ENCODE results near the gene CALM3.

The CALM3 gene

GRCh38 chr19:46635920-46636761 is 35.0 kb downstream of the CALM3 start, which contains the start of gene GNG8:
Gene GNG8, minus strand, starts transcription at chr19:46636202. Its CDS starts 1,520 bp downstream, at chr19:46634682.
- no peak for DNase-seq (ENCODE audit: low read depth in 3 of 3)

- DNase-seq (ENCODE audit: low read depth in 3 of 3) = no peak
These were observed 36.1 kb downstream of the CALM3 start for GRCh38 chr19:46637224-46637623.

- DNase-seq (ENCODE audit: low read depth in 3 of 3) = no peak
These were observed 38.4 kb downstream of the CALM3 start for GRCh38 chr19:46639358-46640182.

- no peak for DNase-seq (ENCODE audit: low read depth in 3 of 3)
These were observed 39.5 kb downstream of the CALM3 start for GRCh38 chr19:46640656-46641055.

- no peak for DNase-seq (ENCODE audit: low read depth in 3 of 3)
These were observed 43.6 kb downstream of the CALM3 start for GRCh38 chr19:46644720-46645119.

GRCh38 chr19:46646402-46646801 is 45.3 kb downstream of the CALM3 start:
- no peak for DNase-seq (ENCODE audit: low read depth in 3 of 3)

GRCh38 chr19:46648060-46648960 is 47.2 kb downstream of the CALM3 start:
- DNase-seq (ENCODE audit: low read depth in 3 of 3) = no peak

GRCh38 chr19:46648961-46649960 is 48.1 kb downstream of the CALM3 start:
- no peak for DNase-seq (ENCODE audit: low read depth in 3 of 3)

- no peak for DNase-seq (ENCODE audit: low read depth in 3 of 3)
These were observed 49.3 kb downstream of the CALM3 start for GRCh38 chr19:46650445-46650844.

- no peak for DNase-seq (ENCODE audit: low read depth in 3 of 3)
These were observed 53.6 kb downstream of the CALM3 start for GRCh38 chr19:46654621-46655152.

- no peak for DNase-seq (ENCODE audit: low read depth in 3 of 3)
These were observed 55.4 kb downstream of the CALM3 start for GRCh38 chr19:46656541-46656940.

- DNase-seq (ENCODE audit: low read depth in 3 of 3) = no peak
These were observed 58.2 kb downstream of the CALM3 start for GRCh38 chr19:46659151-46660007.

GRCh38 chr19:46660008-46660517 is 58.9 kb downstream of the CALM3 start:
- DNase-seq (ENCODE audit: low read depth in 3 of 3) = no peak

All from stimulated activated CD4-positive, alpha-beta T cell treated with anti-CD3 and anti-CD28 coated beads, TNF-alpha, amount 100 ng/mL, for 24 hours (primary cell).